T-cell (primary cell): ENCODE measurements around the gene IQCE. TPM values are rescaled to one million over a fixed set of nuclear protein-coding genes. Genes with fewer than 3 reads are reported as not detected.

ENCODE experiments used
- ATAC-seq, 4 experiments: fragments of 200-7000 bp in 3 of 4; fragments of 150-1000 bp in 1 of 4; cut with Tn5 transposase; replicated peaks in 1 of 4; 1 replicate in 3 of 4; 2 replicates in 1 of 4; pipeline ENCODE4 v1.10.0; 2021; ENCODE audit warnings: moderate library complexity in 3 of 4, mild to moderate bottlenecking in 2 of 4, moderate number of reproducible peaks in 1 of 4
- CTCF ChIA-PET, 2 donors: fragments of 300-600 bp; sonication (Branson Sonifier 250); formaldehyde crosslinking; loops; one replicate each; lab custom pipeline; 2022; ENCODE audit warnings: antibody characterized with exemption in 2 of 2; lab: Charles Lee
- POLR2A ChIA-PET, 2 donors: fragments of 300-600 bp; sonication (Branson Sonifier 250); formaldehyde crosslinking; loops; one replicate each; lab custom pipeline; 2022; ENCODE audit warnings: antibody characterized with exemption in 2 of 2; lab: Charles Lee
- DNase-seq, 35 experiments: peaks; one replicate each; pipeline versions ENCODE4 v3.0.0 to v3.0.0-alpha.2; 2013 to 2023
- H3K27ac ChIP-seq: one replicate; pipeline ENCODE4 v1.5.1; 2013; ENCODE audit warnings: low read length
- H3K27me3 ChIP-seq, 2 experiments: replicated peaks in 1 of 2; 1 replicate in 1 of 2; 2 replicates in 1 of 2; pipeline versions ENCODE4 v1.6.1 to v1.7.0; 2013; ENCODE audit warnings: low read length in 1 of 2, mixed read lengths in 1 of 2; ENCODE audit not compliant: control insufficient read depth in 2 of 2, insufficient read depth in 2 of 2; ENCODE audit errors: extremely low read depth in 1 of 2
- H3K36me3 ChIP-seq, 2 donors: 1 replicate in 1 of 2; 2 replicates in 1 of 2; pipeline versions ENCODE4 v1.6.1 to v1.7.0; 2013; ENCODE audit warnings: low read length in 1 of 2; ENCODE audit not compliant: control insufficient read depth in 2 of 2, insufficient read depth in 1 of 2; ENCODE audit errors: extremely low read depth in 1 of 2
- H3K4me1 ChIP-seq, 2 experiments: 1 replicate in 1 of 2; 2 replicates in 1 of 2; pipeline versions ENCODE4 v1.6.1 to v1.7.0; 2013; ENCODE audit warnings: low read length in 2 of 2, mixed read lengths in 1 of 2; ENCODE audit not compliant: insufficient read depth in 2 of 2, control insufficient read depth in 1 of 2; ENCODE audit errors: extremely low read depth in 1 of 2
- H3K4me3 ChIP-seq, 2 donors: 1 replicate in 1 of 2; 2 replicates in 1 of 2; pipeline versions ENCODE4 v1.5.1 to v1.7.0; 2013; ENCODE audit warnings: mild to moderate bottlenecking in 2 of 2, low read length in 1 of 2, moderate library complexity in 1 of 2; ENCODE audit not compliant: control insufficient read depth in 1 of 2; ENCODE audit errors: extremely low read depth in 1 of 2
- H3K9me3 ChIP-seq: 2 replicates; pipeline ENCODE4 v1.7.0; 2013
- H3K27ac Mint-ChIP-seq, 2 donors: one replicate each; pipeline ENCODE4 v1.8.0; 2020 to 2021; ENCODE audit warnings: mild to moderate bottlenecking in 2 of 2, mixed read lengths in 2 of 2
- H3K27me3 Mint-ChIP-seq, 2 donors: one replicate each; pipeline ENCODE4 v1.8.0; 2021 to 2022; ENCODE audit warnings: mixed read lengths in 2 of 2
- H3K36me3 Mint-ChIP-seq: one replicate; pipeline ENCODE4 v1.8.0; 2021; ENCODE audit warnings: mixed read lengths
- H3K4me1 Mint-ChIP-seq, 3 donors: one replicate each; pipeline ENCODE4 v1.8.0; 2020 to 2022; ENCODE audit warnings: mixed read lengths in 3 of 3, mild to moderate bottlenecking in 1 of 3
- H3K4me3 Mint-ChIP-seq, 3 donors: one replicate each; pipeline ENCODE4 v1.8.0; 2020 to 2022; ENCODE audit warnings: mild to moderate bottlenecking in 3 of 3, mixed read lengths in 3 of 3, moderate library complexity in 3 of 3
- H3K9me3 Mint-ChIP-seq, 3 donors: one replicate each; pipeline ENCODE4 v1.8.0; 2020 to 2022; ENCODE audit warnings: mixed read lengths in 3 of 3
- WGBS: methylation state at CpG from one replicate; pipeline ENCODE4 v1.1.5; 2013; ENCODE audit warnings: missing lambda C conversion rate; ENCODE audit not compliant: insufficient coverage; 5-methylcytosine and 5-hydroxymethylcytosine counted together
- total RNA-seq, 35 experiments: library from RNA in 6 of 35; stranded (reverse) in 6 of 35; fragments of 120-200 nt in 1 of 35; gene quantifications; one replicate each; pipeline versions ENCODE4 v1.2.1 to v1.2.4 and lab custom pipeline; 2013 to 2026

Gene IQCE
- total RNA-seq, 5 donors from 2014 or later (not counting 1 experiment from before 2014, with no cell fraction given), result 4.5 to 11.7 (median 8.0) TPM

GRCh38 chr7:2610466-2610865 lies 51.7 kb downstream of the IQCE start:
- Mint-ChIP-seq H3K27ac (no peak overlapping the region), H3K4me3 (no peak overlapping the region), H3K36me3 (peaks cover 3% of the 10 kb centered on the region), H3K9me3 (no peaks in the 10 kb centered on the region), H3K27me3 (no peaks in the 10 kb centered on the region), H3K4me1 (peaks cover 5 to 14% (median 7%) of the 10 kb centered on the region in 3 donors)
- Histone ChIP-seq H3K27me3 (peaks cover 0 to 2% of the 10 kb centered on the region in 2 experiments), H3K27ac (no peak overlapping the region), H3K9me3 (no peaks in the 10 kb centered on the region), H3K36me3 (no peaks in the 10 kb centered on the region), H3K4me3 (no peak overlapping the region), H3K4me1 (peaks cover 0 to 8% of the 10 kb centered on the region in 2 experiments)
- CTCF ChIA-PET, result interaction anchor here in 1 of 2 donors (0.6 kb wide), 2 partner anchors 161 to 1175 kb away, joined by 3 read pairs; no protein-coding TSS in a partner anchor
- WGBS, result 95% methylated on average over 10 of the region's 14 CpGs
- POLR2A ChIA-PET, result no interaction called here
- DNase-seq (no peak), ATAC-seq (no peak)

- peaks cover 5 to 14% (median 7%) of the 10 kb centered on the region in 3 donors for H3K4me1 Mint-ChIP-seq
- peaks cover 3% of the 10 kb centered on the region for H3K36me3 Mint-ChIP-seq
- Histone ChIP-seq H3K27ac (no peak overlapping the region), H3K27me3 (peaks cover 0 to 2% of the 10 kb centered on the region in 2 experiments), H3K36me3 (no peaks in the 10 kb centered on the region), H3K9me3 (no peaks in the 10 kb centered on the region), H3K4me1 (peaks cover 0 to 8% of the 10 kb centered on the region in 2 experiments), H3K4me3 (no peak overlapping the region)
- ATAC-seq (no peak), DNase-seq (no peak)
- CTCF ChIA-PET, result interaction anchor here in 1 of 2 donors (0.6 kb wide), 2 partner anchors 162 to 1176 kb away, joined by 3 read pairs; no protein-coding TSS in a partner anchor
- H3K4me3 Mint-ChIP-seq, result no peak overlapping the region
- no peak overlapping the region for H3K27ac Mint-ChIP-seq
- no peaks in the 10 kb centered on the region for H3K9me3 Mint-ChIP-seq
- POLR2A ChIA-PET, result no interaction called here
- 90% methylated on average over 8 of the region's 14 CpGs for WGBS
- H3K27me3 Mint-ChIP-seq, result no peaks in the 10 kb centered on the region
These were observed 52.1 kb downstream of the IQCE start for GRCh38 chr7:2610898-2611297.

GRCh38 chr7:2611401-2611800 lies 52.6 kb downstream of the IQCE start:
- Histone ChIP-seq H3K36me3 (no peaks in the 10 kb centered on the region), H3K27me3 (peaks cover 0 to 2% of the 10 kb centered on the region in 2 experiments), H3K4me3 (no peak overlapping the region), H3K27ac (no peak overlapping the region), H3K4me1 (peaks cover 0 to 8% of the 10 kb centered on the region in 2 experiments), H3K9me3 (no peaks in the 10 kb centered on the region)
- peaks cover 3% of the 10 kb centered on the region for H3K36me3 Mint-ChIP-seq
- WGBS, result 86% methylated on average over 9 of the region's 11 CpGs
- H3K27me3 Mint-ChIP-seq, result no peaks in the 10 kb centered on the region
- H3K27ac Mint-ChIP-seq, result no peak overlapping the region
- H3K4me1 Mint-ChIP-seq, result peaks cover 5 to 14% (median 7%) of the 10 kb centered on the region in 3 donors
- H3K4me3 Mint-ChIP-seq, result no peak overlapping the region
- ChIA-PET POLR2A (no interaction called here), CTCF (no interaction called here)
- DNase-seq (no peak), ATAC-seq (no peak)
- no peaks in the 10 kb centered on the region for H3K9me3 Mint-ChIP-seq

GRCh38 chr7:2611922-2612321 lies 53.1 kb downstream of the IQCE start:
- H3K4me1 Mint-ChIP-seq, result peaks cover 5 to 14% (median 7%) of the 10 kb centered on the region in 3 donors
- POLR2A ChIA-PET, result no interaction called here
- CTCF ChIA-PET, result no interaction called here

GRCh38 chr7:2612445-2613097 lies 53.8 kb downstream of the IQCE start:
- ChIA-PET CTCF (no interaction called here), POLR2A (no interaction called here)
- no peaks in the 10 kb centered on the region for H3K27me3 Mint-ChIP-seq
- WGBS, result 76% methylated on average over 10 of the region's 15 CpGs
- DNase-seq (no peak), ATAC-seq (no peak)
- H3K4me3 Mint-ChIP-seq, result no peak overlapping the region
- no peak overlapping the region for H3K27ac Mint-ChIP-seq
- Histone ChIP-seq H3K27me3 (no peaks in the 10 kb centered on the region), H3K4me1 (peaks cover 0 to 8% of the 10 kb centered on the region in 2 experiments), H3K9me3 (no peaks in the 10 kb centered on the region), H3K4me3 (no peak overlapping the region), H3K27ac (no peak overlapping the region), H3K36me3 (no peaks in the 10 kb centered on the region)
- peaks cover 5 to 12% (median 7%) of the 10 kb centered on the region in 3 donors for H3K4me1 Mint-ChIP-seq
- H3K36me3 Mint-ChIP-seq, result peaks cover 3% of the 10 kb centered on the region
- no peaks in the 10 kb centered on the region for H3K9me3 Mint-ChIP-seq

More at GRCh38 chr7:2611922-2612321, 53.1 kb downstream of the IQCE start:
- Mint-ChIP-seq H3K36me3 (peaks cover 3% of the 10 kb centered on the region), H3K27me3 (no peaks in the 10 kb centered on the region), H3K4me3 (no peak overlapping the region), H3K9me3 (no peaks in the 10 kb centered on the region), H3K27ac (no peak overlapping the region)
- ATAC-seq (no peak), DNase-seq (no peak)
- 89% methylated on average over 10 of the region's 10 CpGs for WGBS
- Histone ChIP-seq H3K27me3 (peaks cover 0 to 2% of the 10 kb centered on the region in 2 experiments), H3K36me3 (no peaks in the 10 kb centered on the region), H3K9me3 (no peaks in the 10 kb centered on the region), H3K4me1 (peaks cover 0 to 8% of the 10 kb centered on the region in 2 experiments), H3K27ac (no peak overlapping the region), H3K4me3 (no peak overlapping the region)

- DNase-seq (no peak), ATAC-seq (no peak)
- Mint-ChIP-seq H3K36me3 (peaks cover 3% of the 10 kb centered on the region), H3K4me1 (peaks cover 4 to 8% (median 5%) of the 10 kb centered on the region in 3 donors), H3K4me3 (no peak overlapping the region), H3K27ac (no peak overlapping the region), H3K27me3 (no peaks in the 10 kb centered on the region), H3K9me3 (no peaks in the 10 kb centered on the region)
- no peaks in the 10 kb centered on the region for H3K36me3 ChIP-seq
- H3K27me3 ChIP-seq, result no peaks in the 10 kb centered on the region
- peaks cover 0 to 8% of the 10 kb centered on the region in 2 experiments for H3K4me1 ChIP-seq
- H3K27ac ChIP-seq, result no peak overlapping the region
- WGBS, result 86% methylated on average over 14 of the region's 19 CpGs
- H3K4me3 ChIP-seq, result no peak overlapping the region
- POLR2A ChIA-PET, result no interaction called here
- CTCF ChIA-PET, result no interaction called here
- no peaks in the 10 kb centered on the region for H3K9me3 ChIP-seq
These were observed 54.5 kb downstream of the IQCE start for GRCh38 chr7:2613098-2613930.
